NK-92 treated with Interleukin-12 subunit alpha and Interleukin-12 subunit beta, amount 100 ng/mL, for 24 hours (cell line): Measurements from ENCODE around the gene TANGO6.
"Not testable (repeated sequence)": the region's sequence is repeated elsewhere in the genome, so short reads cannot be mapped to it uniquely, and the experiment has no call there.

Experiments used
- DNase-seq: peaks from one replicate; lab custom pipeline; 2025; lab: John Stamatoyannopoulos, UW

Gene TANGO6

DNA sequence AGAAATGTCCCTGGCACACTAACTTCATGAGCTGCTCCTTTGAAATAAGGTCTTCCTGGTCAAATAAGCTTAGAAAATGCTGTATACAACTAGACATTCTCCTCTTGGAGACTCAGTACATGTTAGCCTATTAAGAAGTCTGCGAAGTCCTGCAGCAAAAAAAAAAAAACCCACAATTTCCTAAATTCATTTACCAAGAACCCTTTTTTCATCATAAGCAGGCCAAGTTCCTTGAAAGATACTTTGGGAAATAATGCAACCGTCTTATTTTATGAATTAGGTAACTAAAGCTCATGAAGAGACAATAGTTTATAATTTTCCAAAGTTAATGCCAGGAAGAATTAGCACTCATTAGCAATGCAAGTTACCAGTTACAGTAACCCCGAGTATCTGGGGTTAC, 213.1 kb downstream of the TANGO6 start:
- no peak for DNase-seq

DNA sequence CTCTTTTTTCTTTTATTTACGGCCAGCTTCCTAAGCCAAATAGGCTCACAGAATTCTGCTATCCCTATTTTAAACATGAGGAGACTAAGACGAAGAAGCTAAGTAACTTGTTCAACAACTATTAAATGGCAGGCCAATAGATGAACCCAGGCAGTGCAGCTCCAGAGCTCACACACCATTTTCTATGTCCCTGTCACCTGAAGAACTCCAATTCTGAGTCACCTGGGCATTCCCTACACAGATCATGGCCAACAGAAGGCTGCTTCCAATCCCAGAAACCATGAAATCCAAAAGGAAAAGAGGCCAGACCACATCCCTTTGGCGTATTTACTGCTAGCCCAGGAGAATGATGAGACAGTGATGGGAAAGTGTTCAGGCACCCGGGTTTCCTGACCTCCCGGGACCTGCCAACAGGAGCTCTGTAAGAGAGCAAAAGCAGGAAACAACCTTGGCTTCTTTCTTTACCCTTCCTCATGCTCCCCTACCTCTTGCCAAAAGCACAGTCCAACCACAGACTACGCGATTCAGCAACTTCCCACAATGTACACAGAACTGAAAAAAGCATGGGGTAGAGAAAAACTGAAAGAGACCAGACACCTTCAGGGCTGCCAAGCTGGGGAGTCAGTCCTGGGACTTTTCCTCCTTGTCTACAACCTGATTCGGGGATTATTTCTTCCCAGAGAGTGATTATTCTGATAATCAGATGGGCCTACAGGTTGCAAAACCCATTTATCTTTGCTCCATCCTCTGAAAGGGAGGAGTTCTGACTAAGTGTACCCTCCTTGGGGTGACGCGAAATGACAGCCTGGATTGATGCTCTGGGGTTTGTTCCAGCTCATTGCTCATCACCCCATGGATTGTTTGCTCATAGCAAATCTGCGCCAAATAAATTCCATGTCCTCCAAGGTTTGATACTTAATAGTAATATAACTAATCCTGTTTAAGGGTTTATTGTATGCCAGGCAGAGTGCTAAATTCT, 214.4 kb downstream of the TANGO6 start:
- DNase-seq = no peak

DNA sequence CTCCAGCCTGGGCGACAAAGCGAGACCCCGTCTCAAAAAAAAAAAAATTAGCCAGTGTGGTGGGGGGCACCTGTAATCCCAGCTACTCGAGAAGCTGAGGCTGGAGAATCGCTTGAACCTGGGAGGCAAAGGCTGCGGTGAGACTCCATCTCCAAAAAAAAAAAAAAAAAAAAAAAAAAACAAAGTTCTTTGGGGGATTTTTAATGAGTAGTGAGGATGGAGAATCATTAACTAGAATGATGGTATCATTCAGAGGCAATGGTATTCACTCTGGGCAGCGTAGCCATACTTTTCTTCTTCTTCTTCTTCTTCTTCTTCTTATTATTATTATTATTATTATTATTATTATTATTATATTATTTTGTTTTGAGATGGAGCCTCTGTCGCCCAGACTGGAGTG, 220.2 kb downstream of the TANGO6 start:
- not testable (repeated sequence) for DNase-seq

DNA sequence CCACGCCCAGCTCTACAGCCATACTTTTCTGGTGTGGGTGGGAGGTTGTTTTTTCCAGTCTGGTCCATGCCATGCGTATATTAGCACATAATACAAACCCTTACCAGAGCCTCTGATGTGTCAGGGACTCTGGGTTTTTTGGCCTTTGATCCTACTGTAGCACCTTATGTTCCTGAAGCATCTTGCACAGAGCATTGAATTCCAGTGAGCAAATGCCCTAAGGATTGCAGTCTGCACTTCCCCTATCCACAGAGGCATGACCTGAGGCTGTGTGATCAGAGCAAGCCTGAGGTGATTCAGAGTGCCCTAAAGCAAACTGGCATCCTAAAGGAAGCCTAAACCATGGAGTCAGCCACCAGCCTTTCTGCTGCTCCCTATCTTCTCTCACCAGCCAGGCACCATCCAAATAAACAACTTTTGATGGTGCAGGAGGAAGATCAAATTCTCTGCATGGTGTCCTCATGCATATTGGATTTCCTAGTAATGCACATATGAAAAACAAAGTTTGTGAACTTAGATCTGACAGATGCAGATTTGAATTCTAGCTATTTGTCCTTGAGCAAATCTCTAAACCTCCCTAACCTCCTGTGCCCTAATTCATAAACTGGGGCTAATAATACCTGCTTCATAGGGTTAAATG, 220.9 kb downstream of the TANGO6 start:
- no peak for DNase-seq

DNA sequence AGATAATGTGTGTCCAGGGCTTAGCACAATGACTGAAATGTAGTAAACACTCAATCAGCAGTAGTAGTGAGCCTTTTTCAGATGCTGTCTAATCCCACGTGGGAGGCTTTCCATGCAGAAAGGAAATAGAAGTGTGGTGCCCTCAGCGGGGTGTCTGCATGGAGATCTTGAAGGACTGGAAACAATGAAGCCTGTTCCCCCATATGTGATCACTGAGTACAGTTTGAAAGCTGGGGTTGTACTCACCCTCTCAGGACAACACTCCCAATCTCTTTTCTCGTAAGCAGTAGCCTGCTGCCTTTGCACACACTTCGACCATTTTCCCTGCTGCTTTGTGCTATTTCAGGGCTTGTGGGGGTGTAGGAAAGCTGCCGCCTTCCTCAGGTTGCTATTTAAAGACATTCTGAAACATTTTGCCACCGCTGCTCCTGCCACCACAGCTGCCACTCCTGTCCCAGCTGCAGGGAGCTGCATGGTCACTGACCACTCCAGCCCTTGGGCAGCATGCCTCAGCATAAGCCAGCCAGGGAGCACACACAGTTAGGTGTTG, 221.5 kb downstream of the TANGO6 start:
- DNase-seq = no peak

DNA sequence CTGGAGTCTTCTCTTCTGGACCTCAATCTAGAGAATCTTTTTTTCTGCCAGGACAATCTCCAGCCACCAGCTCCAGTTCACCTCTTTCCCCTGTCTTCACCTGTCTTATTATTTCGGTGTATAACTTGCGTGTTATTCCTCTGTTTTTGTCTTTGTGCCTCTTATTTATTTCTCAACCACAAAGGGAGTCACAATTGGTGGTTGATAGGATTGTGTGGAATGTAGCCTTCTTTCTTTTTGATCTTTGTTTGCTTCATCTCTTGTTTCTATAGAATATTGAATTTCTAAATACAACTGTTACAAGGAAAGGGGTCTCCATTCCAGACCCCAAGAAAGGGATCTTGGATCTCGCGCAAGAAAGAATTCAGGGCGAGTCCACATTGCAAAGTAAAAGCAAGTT, 226.2 kb downstream of the TANGO6 start:
- no peak for DNase-seq

DNA sequence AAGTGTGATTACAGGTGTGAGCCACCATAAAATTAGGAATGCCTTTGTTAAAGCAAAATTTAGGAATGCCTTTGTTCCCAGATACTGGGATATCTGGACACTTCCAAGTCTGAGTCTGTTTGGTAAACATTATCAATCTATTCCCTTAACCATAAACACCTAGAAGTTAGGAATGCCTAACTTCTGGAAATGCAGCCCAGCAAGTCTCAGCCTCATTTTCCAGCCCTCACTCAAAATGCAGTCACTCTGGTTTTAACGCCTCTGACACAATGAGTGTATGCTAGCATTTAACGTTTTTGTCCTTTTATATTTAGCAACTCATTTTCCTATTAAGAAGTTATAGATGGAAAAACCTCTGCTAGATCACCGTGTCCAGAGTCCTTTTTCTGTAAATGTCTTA, 227.7 kb downstream of the TANGO6 start:
- no peak for DNase-seq

DNA sequence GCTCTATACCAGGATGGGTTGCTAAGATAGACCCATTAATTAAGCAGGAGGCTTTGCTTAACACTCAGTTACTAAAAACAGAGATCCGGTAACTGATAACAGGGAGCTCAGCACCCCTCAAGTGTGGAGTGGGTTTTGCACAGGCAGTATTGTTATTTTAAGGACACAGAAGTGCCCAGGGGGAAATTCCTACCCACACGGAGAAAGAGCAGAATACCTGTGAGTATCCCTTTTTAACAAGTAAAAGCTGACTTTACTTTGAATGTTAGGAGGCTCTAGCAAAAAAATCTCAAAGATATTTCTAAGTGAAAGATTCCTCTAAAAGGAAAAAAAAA, 229.3 kb downstream of the TANGO6 start:
- DNase-seq = no peak

DNA sequence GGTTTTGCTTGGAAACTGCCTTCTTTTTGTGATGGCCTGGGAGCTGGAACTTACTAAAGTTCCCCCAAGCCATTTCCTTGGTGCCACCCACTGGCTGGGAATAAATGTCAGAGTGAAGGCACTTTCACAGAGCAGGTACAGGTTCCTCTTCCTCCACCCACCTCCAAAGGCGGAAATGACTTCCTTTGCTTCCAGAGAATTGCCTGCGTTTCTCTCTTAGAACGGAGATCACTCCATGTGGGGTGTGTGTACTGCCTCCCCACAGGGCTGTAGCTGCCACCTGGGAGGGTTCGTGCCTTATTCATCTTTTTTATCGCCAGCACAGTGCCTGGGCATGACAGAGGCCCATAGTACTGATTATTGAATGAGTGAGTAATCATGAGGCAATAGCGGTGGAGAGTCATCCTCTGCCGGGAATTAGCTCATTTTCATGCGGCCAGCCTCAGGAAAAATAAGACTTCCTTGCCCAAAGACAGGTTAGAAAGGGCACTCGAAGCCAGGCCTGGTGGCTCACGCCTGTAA, 229.9 kb downstream of the TANGO6 start:
- no peak for DNase-seq

DNA sequence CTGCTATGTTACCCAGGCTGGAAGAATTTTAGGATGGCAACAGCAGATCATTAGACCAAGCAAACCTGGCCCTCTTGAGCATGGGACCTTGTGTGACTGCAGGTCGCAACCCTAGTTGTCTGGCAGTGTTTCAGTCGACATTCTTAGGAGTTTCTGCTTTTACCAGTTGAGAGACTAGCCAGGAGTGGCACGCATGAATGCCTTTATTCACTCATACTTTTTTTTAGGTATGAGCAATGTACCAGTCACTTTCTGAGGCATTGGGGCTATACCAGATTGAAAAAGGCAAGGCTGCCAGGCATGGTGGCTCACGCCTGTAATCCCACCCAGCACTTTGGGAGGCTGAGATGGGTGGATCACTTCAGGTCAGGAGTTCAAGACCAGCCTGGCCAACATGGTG, 233.9 kb downstream of the TANGO6 start:
- no peak for DNase-seq

DNA sequence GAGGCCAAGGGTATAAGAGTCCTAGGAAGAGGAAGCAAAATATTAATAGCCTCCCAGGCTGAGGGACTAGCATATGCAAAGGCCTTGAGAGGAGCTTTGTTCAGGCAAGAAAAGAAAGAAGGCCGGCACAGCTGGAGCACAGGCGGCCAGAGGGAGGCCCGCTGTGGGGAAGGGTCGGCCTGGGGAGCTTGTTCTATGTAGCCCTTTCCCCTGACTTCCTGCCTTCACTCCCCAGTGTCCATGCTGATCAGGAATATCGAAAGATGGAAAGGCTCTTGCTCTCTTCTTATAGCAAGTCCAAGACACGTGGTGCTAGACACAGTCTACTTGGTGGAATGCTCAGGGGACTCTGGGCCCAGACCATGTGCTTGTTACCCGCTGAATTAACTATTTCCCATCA, 234.7 kb downstream of the TANGO6 start:
- no peak for DNase-seq

DNA sequence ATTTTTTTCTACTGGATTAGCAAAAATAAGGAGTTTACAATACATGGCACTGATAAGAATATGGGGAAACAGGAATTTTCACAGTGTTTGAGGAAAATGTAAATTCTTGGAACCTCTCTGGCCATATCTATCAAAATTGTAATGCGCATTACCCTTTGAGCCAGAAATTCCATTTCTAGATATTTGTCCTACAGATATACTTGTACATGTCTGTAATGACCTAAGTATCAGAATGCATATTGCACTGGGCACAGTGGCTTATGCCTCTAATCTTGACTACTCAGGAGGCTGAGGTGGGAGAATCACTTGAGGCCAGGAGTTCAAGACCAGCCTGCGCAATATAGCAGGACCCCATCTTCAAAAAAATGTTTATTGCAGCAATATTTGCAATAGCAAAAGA, 236.4 kb downstream of the TANGO6 start:
- DNase-seq = no peak

DNA sequence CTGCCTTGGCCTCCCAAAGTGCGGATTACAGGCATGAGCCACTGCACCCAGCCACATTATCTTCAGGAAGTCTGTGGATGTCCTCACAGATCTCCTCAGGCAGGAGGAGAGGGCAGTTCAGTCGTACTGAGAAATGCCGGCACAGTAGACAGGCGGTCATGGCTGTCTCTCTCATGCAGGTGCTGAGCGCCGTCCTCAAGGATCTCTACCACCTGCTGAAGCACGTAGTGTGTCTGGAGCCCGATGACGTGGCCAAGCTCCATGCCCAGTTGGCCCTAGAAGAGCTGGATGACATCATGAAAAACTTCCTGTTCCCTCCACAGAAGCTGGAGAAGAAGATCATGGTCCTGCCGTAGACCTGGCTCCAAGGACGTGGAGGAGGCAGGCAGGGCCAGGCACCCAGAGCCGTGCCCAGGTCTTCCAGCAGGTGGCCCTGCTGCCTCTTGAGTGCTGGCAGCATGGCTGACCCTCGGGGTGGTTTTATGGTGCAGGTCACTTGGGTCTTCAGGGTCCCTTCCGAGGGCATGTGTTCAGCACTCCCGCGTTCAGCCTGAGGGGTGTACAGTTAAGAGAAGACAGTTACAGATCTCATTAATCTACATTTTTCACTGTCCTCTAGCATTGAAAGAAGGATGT, 240.1 kb downstream of the TANGO6 start:
- DNase-seq = no peak

DNA sequence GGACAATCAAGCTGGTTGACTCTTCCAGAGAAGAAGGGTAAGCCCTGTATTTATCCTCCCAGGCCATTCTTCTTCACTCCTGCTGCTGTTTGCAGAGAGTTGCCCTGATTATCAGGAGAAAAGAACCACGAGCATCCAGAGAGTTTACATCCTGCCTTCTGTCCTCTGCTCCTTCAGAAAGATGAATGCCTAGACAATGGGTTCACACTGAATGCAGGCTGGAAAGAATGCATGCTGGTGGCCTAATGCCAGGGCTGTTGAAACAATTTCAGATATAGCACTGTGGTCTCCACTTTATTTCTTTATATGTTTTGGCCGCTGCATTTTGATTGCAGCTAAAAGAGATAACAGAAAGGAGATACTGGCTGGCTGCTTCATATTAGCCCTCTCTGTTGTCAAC, 241.0 kb downstream of the TANGO6 start:
- DNase-seq = no peak

DNA sequence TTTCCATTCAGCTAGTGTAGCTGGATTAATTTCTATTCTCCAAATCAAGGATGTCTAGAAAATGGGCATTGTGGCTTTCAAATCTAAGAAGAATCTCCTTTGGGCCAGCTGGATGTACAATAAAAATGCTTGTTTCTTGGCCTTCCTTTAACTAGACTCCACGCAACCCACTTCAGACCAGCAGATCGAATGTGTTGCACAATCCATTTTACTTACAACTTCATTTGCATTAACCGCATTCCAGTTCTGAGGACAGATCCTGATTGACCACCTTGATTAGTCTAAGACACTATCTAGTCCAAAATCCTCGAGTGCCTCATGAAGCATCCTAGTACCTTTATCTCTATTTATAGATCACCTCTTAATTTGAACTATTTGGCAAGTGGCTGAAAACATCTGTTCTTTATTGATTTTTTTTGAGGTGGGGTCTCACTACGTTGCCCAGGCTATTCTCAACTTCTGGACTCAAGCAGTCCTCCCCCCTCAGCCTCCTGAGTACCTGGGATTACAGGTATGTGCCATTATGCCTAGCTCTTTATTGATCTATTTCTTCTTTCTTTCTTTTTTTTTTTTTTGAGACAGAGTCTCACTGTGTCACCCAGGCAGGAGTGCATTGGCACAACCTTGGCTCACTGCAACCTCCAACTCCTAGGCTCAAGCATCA, 241.8 kb downstream of the TANGO6 start:
- DNase-seq = no peak

DNA sequence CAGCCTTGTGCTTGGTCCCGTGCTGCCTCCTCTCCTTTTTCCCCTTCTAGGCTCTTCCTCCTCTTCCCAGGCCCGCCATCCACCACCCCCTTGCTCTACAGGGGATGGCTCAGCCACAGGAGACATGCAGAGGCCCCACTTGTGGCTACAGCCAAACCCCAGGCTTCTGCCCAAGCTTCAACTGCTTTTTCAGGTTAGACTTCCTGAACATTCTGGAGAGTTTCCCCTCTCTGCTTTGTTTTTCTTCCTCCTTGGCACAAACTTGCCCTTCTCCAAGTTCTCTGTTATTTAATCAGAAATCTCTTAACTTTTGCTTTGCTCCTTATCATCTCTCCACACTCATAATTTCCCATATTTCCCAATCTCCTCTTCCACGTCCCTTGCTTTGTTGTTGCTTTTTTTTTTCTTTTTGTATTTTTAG, 243.8 kb downstream of the TANGO6 start:
- no peak for DNase-seq

DNA sequence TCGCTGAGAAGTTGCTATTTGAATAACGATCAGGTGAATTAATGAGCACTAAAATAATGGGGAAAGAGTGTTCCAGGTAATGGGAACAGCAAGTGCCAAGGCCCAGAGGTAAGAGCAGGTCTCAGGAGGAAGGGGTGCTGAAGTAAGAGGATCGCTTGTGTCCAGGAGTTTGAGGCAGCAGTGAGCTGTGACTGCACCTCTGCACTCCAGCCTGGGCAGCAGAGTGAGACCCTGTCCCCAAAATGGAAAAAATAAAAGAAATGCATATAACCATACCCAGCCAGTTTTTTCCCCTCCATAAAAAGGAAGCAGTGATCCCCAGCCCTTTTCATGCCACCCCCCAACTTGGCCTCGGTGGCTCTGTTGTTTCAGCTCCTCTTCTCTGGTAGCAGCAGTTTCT, 245.4 kb downstream of the TANGO6 start:
- no peak for DNase-seq

DNA sequence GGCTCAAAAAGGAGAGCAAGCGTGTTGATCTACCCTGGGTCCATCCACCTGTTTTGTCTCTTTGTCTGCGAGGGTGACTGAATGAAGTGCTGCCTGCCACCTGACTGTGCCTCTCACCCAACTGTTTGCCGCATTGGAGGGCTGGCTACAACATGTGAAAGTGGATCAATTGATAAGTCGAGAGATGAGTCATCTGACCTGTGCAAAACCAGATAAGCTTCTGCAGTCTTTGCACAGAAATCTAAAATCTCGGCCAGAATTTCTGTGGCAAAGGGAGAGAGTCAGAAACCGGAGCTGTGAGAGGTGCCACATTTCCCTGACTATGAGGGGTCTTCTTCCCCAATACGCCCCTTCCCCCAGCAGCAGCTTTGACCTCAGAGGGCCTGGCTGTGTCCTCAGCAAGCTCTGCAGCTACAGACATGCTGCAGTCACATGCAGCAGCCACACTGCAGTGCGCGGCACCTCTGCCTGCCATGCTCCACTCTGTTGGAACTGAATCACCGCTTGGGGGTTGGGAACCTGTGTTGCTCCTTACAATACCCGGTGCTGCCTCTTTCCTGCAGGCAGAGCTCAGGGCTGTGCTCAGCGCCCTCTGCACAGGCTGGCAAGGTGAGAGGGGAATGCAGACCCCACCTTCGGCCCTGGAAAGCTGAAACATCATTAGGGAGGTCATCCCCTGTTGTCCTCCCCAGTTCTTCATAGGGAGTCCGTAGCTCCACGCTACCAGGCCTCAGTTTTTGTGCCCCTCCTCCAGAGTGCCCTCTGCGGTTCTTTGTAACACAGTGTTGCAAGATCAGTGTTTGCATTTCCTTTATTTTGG, 246.0 kb downstream of the TANGO6 start:
- DNase-seq = no peak

DNA sequence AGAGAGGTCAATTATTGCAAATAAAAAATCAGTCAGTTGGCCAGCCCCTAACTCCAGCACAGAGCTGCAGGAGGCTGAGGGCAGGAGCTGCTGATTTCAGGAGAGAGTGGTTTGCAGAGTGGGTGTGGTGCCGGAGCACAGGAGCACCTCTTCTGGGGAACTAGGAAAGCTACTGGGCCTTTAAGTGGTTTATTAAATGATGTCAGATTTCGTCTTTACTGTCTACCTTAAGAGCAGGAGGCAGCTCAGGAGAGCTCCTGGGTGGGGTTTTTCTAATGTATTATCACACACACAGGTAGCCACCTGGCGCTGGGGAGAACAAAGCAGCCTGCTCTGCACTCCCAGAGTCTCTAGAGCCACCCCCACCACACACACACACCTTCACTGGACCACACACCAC, 250.6 kb downstream of the TANGO6 start:
- no peak for DNase-seq

DNA sequence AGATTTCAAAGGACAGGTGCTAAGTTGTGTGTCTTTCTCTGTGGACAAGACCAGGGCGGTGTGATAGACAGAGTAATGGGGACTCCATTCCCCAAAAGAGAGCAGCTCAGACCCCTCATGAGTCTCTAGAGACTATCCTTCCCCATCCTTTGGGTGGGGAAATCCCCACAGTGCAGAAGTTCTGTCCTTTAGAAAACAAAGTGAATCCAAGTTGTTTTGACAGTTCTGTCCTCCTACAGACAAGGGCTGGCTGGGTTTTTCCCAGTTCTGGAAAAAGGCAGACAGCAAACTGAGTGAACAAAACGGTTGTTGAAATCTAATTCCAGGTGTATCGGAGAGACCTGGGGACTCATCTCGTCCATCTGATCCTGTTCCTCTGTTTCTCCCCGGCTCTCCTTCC, 251.2 kb downstream of the TANGO6 start:
- DNase-seq = no peak

DNA sequence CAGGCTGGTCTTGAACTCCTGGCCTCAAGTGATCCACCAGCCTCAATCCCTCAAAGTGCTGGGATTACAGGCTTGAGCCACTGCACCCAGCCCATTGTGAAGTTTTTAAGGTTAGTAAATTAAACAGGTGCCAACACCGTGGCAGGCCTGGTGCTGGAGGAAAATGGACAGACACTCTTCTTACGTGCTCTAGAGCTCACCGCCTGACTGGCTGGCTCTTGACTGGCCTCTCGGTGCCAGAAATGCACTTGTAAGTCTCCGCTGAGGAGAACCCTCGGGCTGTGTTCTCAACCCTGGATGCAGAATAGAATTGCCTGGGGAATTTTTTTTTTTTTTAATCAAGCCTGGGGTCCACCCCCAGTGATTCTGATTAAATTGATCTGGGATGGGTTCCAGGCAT, 251.9 kb downstream of the TANGO6 start:
- DNase-seq = no peak
